Measurements from ENCODE around the gene SP2. TPM values are rescaled to one million over a fixed set of nuclear protein-coding genes. Genes with fewer than 3 reads are reported as not detected.
A peak's percentile ranks its signal among the peaks of the same experiment; 100 is the strongest.

The SP2 gene
- total RNA-seq, 1 donor from 2014 or later, result 1.6 TPM

GRCh38 chr17:47964856-47965255, 68.8 kb downstream of the SP2 start:
- Mint-ChIP-seq H3K4me1 (peaks cover 3% of the 10 kb centered on the region), H3K9me3 (no peaks in the 10 kb centered on the region), H3K36me3 (no peaks in the 10 kb centered on the region), H3K4me3 (no peak overlapping the region), H3K27ac (no peak overlapping the region), H3K27me3 (ENCODE audit: insufficient read depth, low read depth) (peaks cover 4% of the 10 kb centered on the region)
- DNase-seq (ENCODE audit: low spot score), result no peak
- Histone ChIP-seq H4K20me1 (ENCODE audit: low read depth) (no peaks in the 10 kb centered on the region), H3K36me3 (no peaks in the 10 kb centered on the region), H3F3A (ENCODE audit: low read depth) (no peaks in the 10 kb centered on the region), H2AFZ (replicated peaks) (no peak overlapping the region), H3K27ac (no peak overlapping the region), H3K9me3 (ENCODE audit: low read depth) (no peaks in the 10 kb centered on the region), H3K27me3 (no peaks in the 10 kb centered on the region), H3K4me3 (no peak overlapping the region), H3K9ac (no peak overlapping the region), H3K4me1 (no peaks in the 10 kb centered on the region), H3K4me2 (no peak overlapping the region), H3K79me2 (ENCODE audit: low read depth) (no peaks in the 10 kb centered on the region)
- TF ChIP-seq EZH2phosphoT487 (IDR thresholded peaks at IDR 0.05), result no peak
- no peak for TF ChIP-seq CTCF (IDR thresholded peaks at IDR 0.05)
- no peak for TF ChIP-seq EZH2 (IDR thresholded peaks at IDR 0.05)

GRCh38 chr17:47966079-47966519, 70.1 kb downstream of the SP2 start:
- no peaks in the 10 kb centered on the region for H3K27me3 ChIP-seq
- no peaks in the 10 kb centered on the region for H3K9me3 ChIP-seq (ENCODE audit: low read depth)
- Mint-ChIP-seq H3K4me1 (peaks cover 10% of the 10 kb centered on the region), H3K9me3 (no peaks in the 10 kb centered on the region), H3K4me3 (peak overlapping the region; percentile 28), H3K27ac (no peak overlapping the region), H3K36me3 (no peaks in the 10 kb centered on the region), H3K27me3 (ENCODE audit: insufficient read depth, low read depth) (peaks cover 4% of the 10 kb centered on the region)
- H3K36me3 ChIP-seq, result no peaks in the 10 kb centered on the region
- no peak for TF ChIP-seq EZH2 (IDR thresholded peaks at IDR 0.05)
- no peak for TF ChIP-seq CTCF (IDR thresholded peaks at IDR 0.05)
- no peak for TF ChIP-seq EZH2phosphoT487 (IDR thresholded peaks at IDR 0.05)
- H3K4me2 ChIP-seq, result no peak overlapping the region
- H3K27ac ChIP-seq, result no peak overlapping the region
- peaks cover 5% of the 10 kb centered on the region for H3K4me1 ChIP-seq
- no peaks in the 10 kb centered on the region for H3K79me2 ChIP-seq (ENCODE audit: low read depth)
- H3K4me3 ChIP-seq, result no peak overlapping the region
- no peaks in the 10 kb centered on the region for H3F3A ChIP-seq (ENCODE audit: low read depth)
- H3K9ac ChIP-seq, result no peak overlapping the region
- H4K20me1 ChIP-seq (ENCODE audit: low read depth), result no peaks in the 10 kb centered on the region
- DNase-seq (ENCODE audit: low spot score), result no peak
- no peak overlapping the region for H2AFZ ChIP-seq (replicated peaks)

GRCh38 chr17:47967607-47968252, 71.7 kb downstream of the SP2 start:
- no peak overlapping the region for H3K27ac Mint-ChIP-seq
- Histone ChIP-seq H3K9ac (no peak overlapping the region), H3K4me1 (peaks cover 13% of the 10 kb centered on the region), H3K27ac (no peak overlapping the region), H4K20me1 (ENCODE audit: low read depth) (no peaks in the 10 kb centered on the region), H3K4me3 (no peak overlapping the region), H3K36me3 (no peaks in the 10 kb centered on the region), H3K79me2 (ENCODE audit: low read depth) (peaks cover 15% of the 10 kb centered on the region), H3K27me3 (no peaks in the 10 kb centered on the region), H3K9me3 (ENCODE audit: low read depth) (no peaks in the 10 kb centered on the region), H3F3A (ENCODE audit: low read depth) (peaks cover 8% of the 10 kb centered on the region), H3K4me2 (no peak overlapping the region), H2AFZ (replicated peaks) (no peak overlapping the region)
- H3K27me3 Mint-ChIP-seq (ENCODE audit: insufficient read depth, low read depth), result peaks cover 2% of the 10 kb centered on the region
- TF ChIP-seq EZH2 (IDR thresholded peaks at IDR 0.05) (no peak), CTCF (IDR thresholded peaks at IDR 0.05) (no peak), EZH2phosphoT487 (IDR thresholded peaks at IDR 0.05) (no peak)
- no peaks in the 10 kb centered on the region for H3K36me3 Mint-ChIP-seq
- H3K9me3 Mint-ChIP-seq, result no peaks in the 10 kb centered on the region
- H3K4me1 Mint-ChIP-seq, result peaks cover 19% of the 10 kb centered on the region
- DNase-seq (ENCODE audit: low spot score), result no peak
- H3K4me3 Mint-ChIP-seq, result no peak overlapping the region

Measured in neural progenitor cell (in vitro differentiated cells).